ENCODE measurements around the gene PRUNE2.

DNA sequence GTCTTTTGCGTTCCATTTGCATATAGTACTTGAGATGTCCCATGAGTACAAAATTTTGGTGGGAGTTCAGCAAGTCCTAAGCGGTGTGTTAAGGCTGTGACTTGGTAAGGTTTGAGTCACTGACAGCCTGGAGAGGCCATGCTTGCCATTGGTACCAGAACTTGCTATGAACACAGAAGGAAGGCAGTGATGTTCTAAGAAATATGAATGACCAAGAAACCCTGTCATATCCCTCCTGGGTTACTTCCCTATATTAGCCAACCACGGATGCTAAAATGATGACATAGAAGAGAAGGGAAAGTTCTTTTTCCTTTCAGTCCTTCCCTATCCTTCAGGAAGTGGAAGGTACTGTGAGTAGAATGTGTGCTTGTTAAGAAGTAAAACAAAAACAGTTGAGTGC lies 310.3 kb downstream of the PRUNE2 start:
- no peak for TF ChIP-seq POLR2AphosphoS5 (IDR thresholded peaks at IDR 0.05)
- TF ChIP-seq, protein P1, sequence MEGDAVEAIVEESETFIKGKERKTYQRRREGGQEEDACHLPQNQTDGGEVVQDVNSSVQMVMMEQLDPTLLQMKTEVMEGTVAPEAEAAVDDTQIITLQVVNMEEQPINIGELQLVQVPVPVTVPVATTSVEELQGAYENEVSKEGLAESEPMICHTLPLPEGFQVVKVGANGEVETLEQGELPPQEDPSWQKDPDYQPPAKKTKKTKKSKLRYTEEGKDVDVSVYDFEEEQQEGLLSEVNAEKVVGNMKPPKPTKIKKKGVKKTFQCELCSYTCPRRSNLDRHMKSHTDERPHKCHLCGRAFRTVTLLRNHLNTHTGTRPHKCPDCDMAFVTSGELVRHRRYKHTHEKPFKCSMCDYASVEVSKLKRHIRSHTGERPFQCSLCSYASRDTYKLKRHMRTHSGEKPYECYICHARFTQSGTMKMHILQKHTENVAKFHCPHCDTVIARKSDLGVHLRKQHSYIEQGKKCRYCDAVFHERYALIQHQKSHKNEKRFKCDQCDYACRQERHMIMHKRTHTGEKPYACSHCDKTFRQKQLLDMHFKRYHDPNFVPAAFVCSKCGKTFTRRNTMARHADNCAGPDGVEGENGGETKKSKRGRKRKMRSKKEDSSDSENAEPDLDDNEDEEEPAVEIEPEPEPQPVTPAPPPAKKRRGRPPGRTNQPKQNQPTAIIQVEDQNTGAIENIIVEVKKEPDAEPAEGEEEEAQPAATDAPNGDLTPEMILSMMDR (IDR thresholded peaks at IDR 0.05), result no peak
- no peak for TF ChIP-seq POLR2A (IDR thresholded peaks at IDR 0.05)
- no peak for TF ChIP-seq EP300 (IDR thresholded peaks at IDR 0.05; ENCODE audit: low read depth)

Data from transverse colon (tissue), 4 donors.